Muscle of leg (tissue), 11 donors: ENCODE measurements around the gene IQSEC1. TPM values are rescaled to one million over a fixed set of nuclear protein-coding genes. Genes with fewer than 3 reads are reported as not detected.

ENCODE experiments used
- DNase-seq: peaks from one replicate; pipeline ENCODE4 v3.0.0; 2013
- H3K27ac ChIP-seq: one replicate; pipeline ENCODE4 v1.5.1; 2013; ENCODE audit warnings: mild to moderate bottlenecking, low read length, control low read depth
- H3K27me3 ChIP-seq: one replicate; pipeline ENCODE4 v1.6.1; 2013; ENCODE audit warnings: low read length; ENCODE audit not compliant: control insufficient read depth, insufficient read depth
- H3K36me3 ChIP-seq: one replicate; pipeline ENCODE4 v1.6.1; 2013; ENCODE audit warnings: low read length; ENCODE audit not compliant: control insufficient read depth, insufficient read depth
- H3K4me1 ChIP-seq: one replicate; pipeline ENCODE4 v1.6.1; 2013; ENCODE audit warnings: low read length; ENCODE audit not compliant: control insufficient read depth, insufficient read depth
- H3K4me3 ChIP-seq: one replicate; pipeline ENCODE4 v1.5.1; 2013; ENCODE audit warnings: low read length, control low read depth
- H3K9me3 ChIP-seq: replicated peaks from 2 replicates; pipeline ENCODE4 v1.6.1; 2013; ENCODE audit warnings: low read depth, low read length; ENCODE audit not compliant: control insufficient read depth
- WGBS: methylation state at CpG from one replicate; pipeline ENCODE4 v1.1.5; 2013; ENCODE audit warnings: missing lambda C conversion rate; ENCODE audit not compliant: insufficient coverage; 5-methylcytosine and 5-hydroxymethylcytosine counted together
- polyA plus RNA-seq, 8 donors: library from polyadenylated mRNA; unstranded; fragments of 120-200 nt; gene quantifications; one replicate each; pipeline versions ENCODE4 v1.2.1 to v1.2.3, GENCODE V29; 2013; ENCODE audit warnings: inconsistent platforms in 1 of 8, low replicate concordance in 1 of 8; ENCODE audit not compliant: insufficient read length in 8 of 8, insufficient read depth in 1 of 8
- total RNA-seq: library from RNA; stranded (reverse); fragments of 120-200 nt; gene quantifications from one replicate; pipeline ENCODE4 v1.2.4, GENCODE V29; 2013

The IQSEC1 gene
- total and polyA plus RNA-seq, 9 donors = 25.1 to 48.3 (median 43.8) TPM

GRCh38 chr3:12967606-12968351 is 105.5 kb downstream of the IQSEC1 start:
- WGBS = under 1% methylated on average over 44 of the region's 64 CpGs
- peak overlapping the region; percentile 45 for H3K27ac ChIP-seq
- no peaks in the 10 kb centered on the region for H3K9me3 ChIP-seq
- H3K4me1 ChIP-seq = peaks cover 88% of the 10 kb centered on the region
- H3K27me3 ChIP-seq = no peaks in the 10 kb centered on the region
- peak; percentile 95 for DNase-seq
- H3K36me3 ChIP-seq = no peaks in the 10 kb centered on the region
- peak overlapping the region; percentile 70 for H3K4me3 ChIP-seq

GRCh38 chr3:12966847-12967605 is 106.2 kb downstream of the IQSEC1 start:
- no peaks in the 10 kb centered on the region for H3K9me3 ChIP-seq
- DNase-seq = no peak
- peak overlapping the region; percentile 70 for H3K27ac ChIP-seq
- 3% methylated on average over 56 of the region's 56 CpGs for WGBS
- peak overlapping the region; percentile 70 for H3K4me3 ChIP-seq
- peaks cover 88% of the 10 kb centered on the region for H3K4me1 ChIP-seq
- H3K27me3 ChIP-seq = no peaks in the 10 kb centered on the region
- H3K36me3 ChIP-seq = no peaks in the 10 kb centered on the region

- Histone ChIP-seq H3K4me3 (peak overlapping the region; percentile 70), H3K36me3 (no peaks in the 10 kb centered on the region), H3K27ac (peak overlapping the region; percentile 70), H3K9me3 (no peaks in the 10 kb centered on the region), H3K27me3 (no peaks in the 10 kb centered on the region), H3K4me1 (peaks cover 91% of the 10 kb centered on the region)
- no peak for DNase-seq
- WGBS = 29% methylated on average over 10 of the region's 11 CpGs
Measured at GRCh38 chr3:12965999-12966846, 107.0 kb downstream of the IQSEC1 start.

- H3K27me3 ChIP-seq = no peaks in the 10 kb centered on the region
- 45% methylated on average over 6 of the region's 11 CpGs for WGBS
- peaks cover 3% of the 10 kb centered on the region for H3K36me3 ChIP-seq
- peak overlapping the region; percentile 37 for H3K27ac ChIP-seq
- H3K4me1 ChIP-seq = peaks cover 90% of the 10 kb centered on the region
- no peak overlapping the region for H3K4me3 ChIP-seq
- no peaks in the 10 kb centered on the region for H3K9me3 ChIP-seq
- no peak for DNase-seq
Measured at GRCh38 chr3:12964711-12965612, 108.3 kb downstream of the IQSEC1 start.

GRCh38 chr3:12963922-12964701 is 109.1 kb downstream of the IQSEC1 start:
- peak; percentile 79 for DNase-seq
- Histone ChIP-seq H3K4me3 (no peak overlapping the region), H3K27me3 (no peaks in the 10 kb centered on the region), H3K36me3 (peaks cover 6% of the 10 kb centered on the region), H3K4me1 (peaks cover 88% of the 10 kb centered on the region), H3K27ac (no peak overlapping the region), H3K9me3 (no peaks in the 10 kb centered on the region)
- 60% methylated on average over 7 of the region's 8 CpGs for WGBS

GRCh38 chr3:12963231-12963896 is 109.9 kb downstream of the IQSEC1 start:
- H3K36me3 ChIP-seq = peaks cover 6% of the 10 kb centered on the region
- H3K27ac ChIP-seq = no peak overlapping the region
- no peaks in the 10 kb centered on the region for H3K27me3 ChIP-seq
- H3K4me3 ChIP-seq = no peak overlapping the region
- WGBS = 70% methylated on average over 2 of the region's 7 CpGs
- H3K9me3 ChIP-seq = no peaks in the 10 kb centered on the region
- no peak for DNase-seq
- peaks cover 89% of the 10 kb centered on the region for H3K4me1 ChIP-seq

GRCh38 chr3:12962292-12962691 is 110.9 kb downstream of the IQSEC1 start:
- DNase-seq = no peak
- H3K36me3 ChIP-seq = peaks cover 6% of the 10 kb centered on the region
- no peaks in the 10 kb centered on the region for H3K9me3 ChIP-seq
- no peak overlapping the region for H3K4me3 ChIP-seq
- 60% methylated on average over 2 of the region's 3 CpGs for WGBS
- peaks cover 92% of the 10 kb centered on the region for H3K4me1 ChIP-seq
- no peaks in the 10 kb centered on the region for H3K27me3 ChIP-seq
- no peak overlapping the region for H3K27ac ChIP-seq

GRCh38 chr3:12961697-12962036 is 111.6 kb downstream of the IQSEC1 start:
- H3K27me3 ChIP-seq = no peaks in the 10 kb centered on the region
- H3K9me3 ChIP-seq = no peaks in the 10 kb centered on the region
- no peak for DNase-seq
- peaks cover 8% of the 10 kb centered on the region for H3K36me3 ChIP-seq
- no peak overlapping the region for H3K27ac ChIP-seq
- H3K4me3 ChIP-seq = no peak overlapping the region
- WGBS = 78% methylated on average over 1 of the region's 1 CpG
- H3K4me1 ChIP-seq = peaks cover 94% of the 10 kb centered on the region
